H7 (cell line): Measurements from ENCODE around the gene ATP6V1B1. TPM values are rescaled to one million over a fixed set of nuclear protein-coding genes. Genes with fewer than 3 reads are reported as not detected.
"Not testable (repeated sequence)": the region's sequence is repeated elsewhere in the genome, so short reads cannot be mapped to it uniquely, and the experiment has no call there.

ENCODE experiments used
- DNase-seq: peaks from one replicate; pipeline ENCODE4 v3.0.0; 2012
- H3K27me3 ChIP-seq: 2 replicates; pipeline ENCODE4 v1.6.0; 2011; ENCODE audit warnings: mild to moderate bottlenecking, low read length; ENCODE audit not compliant: control insufficient read depth, insufficient read depth
- H3K36me3 ChIP-seq: replicated peaks from 2 replicates; pipeline ENCODE4 v1.5.1; 2011; ENCODE audit warnings: low read length; ENCODE audit not compliant: control insufficient read depth, insufficient read depth
- H3K4me3 ChIP-seq: 2 replicates; pipeline ENCODE4 v1.5.1; 2011; ENCODE audit warnings: low read depth, mild to moderate bottlenecking, control low read depth, low read length, moderate library complexity; ENCODE audit not compliant: insufficient read depth
- total RNA-seq: library from RNA; depleted of rRNA; stranded (reverse); fragments of >200 nt; shearing (Covaris generic); gene quantifications from 2 replicates; pipeline ENCODE4 v1.2.3, GENCODE V29; 2014

ATP6V1B1 gene
- total RNA-seq, 1 experiment from 2014 or later = 0.14 TPM

GRCh38 chr2:70988151-70988550 is 52.5 kb downstream of the ATP6V1B1 start:
- H3K27me3 ChIP-seq = no peaks in the 10 kb centered on the region; the same call in none of the 2 replicates
- H3K4me3 ChIP-seq = no peak overlapping the region
- H3K36me3 ChIP-seq = peaks cover 5% of the 10 kb centered on the region
- DNase-seq = no peak

- DNase-seq = no peak
- Histone ChIP-seq H3K4me3 (no peak overlapping the region), H3K27me3 (no peaks in the 10 kb centered on the region; the same call in none of the 2 replicates), H3K36me3 (peaks cover 5% of the 10 kb centered on the region)
Measured at GRCh38 chr2:70988726-70989648, 53.3 kb downstream of the ATP6V1B1 start.

GRCh38 chr2:70990216-70990615 is 54.5 kb downstream of the ATP6V1B1 start:
- DNase-seq = peak; percentile 4
- H3K4me3 ChIP-seq = no peak overlapping the region
- H3K36me3 ChIP-seq = peaks cover 5% of the 10 kb centered on the region
- no peaks in the 10 kb centered on the region for H3K27me3 ChIP-seq

GRCh38 chr2:70991142-70991541 is 55.4 kb downstream of the ATP6V1B1 start:
- H3K27me3 ChIP-seq = no peaks in the 10 kb centered on the region
- peak; percentile 4 for DNase-seq
- H3K4me3 ChIP-seq = no peak overlapping the region
- peaks cover 5% of the 10 kb centered on the region for H3K36me3 ChIP-seq

- no peak overlapping the region for H3K4me3 ChIP-seq
- DNase-seq = peak; percentile 3
- no peaks in the 10 kb centered on the region for H3K27me3 ChIP-seq
- H3K36me3 ChIP-seq = peaks cover 5% of the 10 kb centered on the region
Measured at GRCh38 chr2:70991742-70992141, 56.0 kb downstream of the ATP6V1B1 start.

GRCh38 chr2:70992945-70993853 is 57.5 kb downstream of the ATP6V1B1 start:
- peaks cover 3% of the 10 kb centered on the region for H3K36me3 ChIP-seq
- peak; percentile 11 for DNase-seq
- H3K27me3 ChIP-seq = no peaks in the 10 kb centered on the region
- H3K4me3 ChIP-seq = no peak overlapping the region

GRCh38 chr2:70994009-70994698 is 58.5 kb downstream of the ATP6V1B1 start:
- no peaks in the 10 kb centered on the region for H3K27me3 ChIP-seq
- no peak for DNase-seq
- H3K36me3 ChIP-seq = no peaks in the 10 kb centered on the region; the same call in 1 of the 2 replicates
- H3K4me3 ChIP-seq = peak overlapping the region; percentile 95

- H3K4me3 ChIP-seq = peak within 1 kb of the TSS; percentile 95
- DNase-seq = peak; percentile 98
- no peaks in the 10 kb centered on the region; the same call in 1 of the 2 replicates for H3K27me3 ChIP-seq
- no peaks in the 10 kb centered on the region; the same call in 1 of the 2 replicates for H3K36me3 ChIP-seq
Measured at GRCh38 chr2:70994699-70995425, 59.2 kb downstream of the ATP6V1B1 start, which contains the start of gene TEX261. Gene TEX261 (minus strand): TSS chr2:70994873. CDS start chr2:70994757, 116 bp downstream.

- H3K36me3 ChIP-seq = no peaks in the 10 kb centered on the region; the same call in 1 of the 2 replicates
- DNase-seq = peak; percentile 84
- peak overlapping the region; percentile 66 for H3K4me3 ChIP-seq
- no peaks in the 10 kb centered on the region; the same call in 1 of the 2 replicates for H3K27me3 ChIP-seq
Measured at GRCh38 chr2:70995426-70995729, 59.7 kb downstream of the ATP6V1B1 start.

- not testable (repeated sequence) for H3K4me3 ChIP-seq, H3K27me3 ChIP-seq, H3K36me3 ChIP-seq
- DNase-seq = peak; percentile 13
Measured at GRCh38 chr2:70998885-70999284, 63.2 kb downstream of the ATP6V1B1 start.

- no peak for DNase-seq
- no peak overlapping the region for H3K4me3 ChIP-seq
- H3K36me3 ChIP-seq = no peaks in the 10 kb centered on the region
- no peaks in the 10 kb centered on the region; the same call in 1 of the 2 replicates for H3K27me3 ChIP-seq
Measured at GRCh38 chr2:70999362-70999761, 63.7 kb downstream of the ATP6V1B1 start.

GRCh38 chr2:70999931-71000330 is 64.2 kb downstream of the ATP6V1B1 start:
- H3K27me3 ChIP-seq, DNase-seq, H3K36me3 ChIP-seq, H3K4me3 ChIP-seq: not testable (repeated sequence)

GRCh38 chr2:71000780-71001591 is 65.3 kb downstream of the ATP6V1B1 start:
- DNase-seq = peak; percentile 85
- H3K27me3 ChIP-seq = no peaks in the 10 kb centered on the region; the same call in 1 of the 2 replicates
- no peak overlapping the region for H3K4me3 ChIP-seq
- no peaks in the 10 kb centered on the region for H3K36me3 ChIP-seq
